Right cardiac atrium (tissue), 5 donors: ENCODE measurements around the gene CDHR4. TPM values are rescaled to one million over a fixed set of nuclear protein-coding genes. Genes with fewer than 3 reads are reported as not detected.
A peak's percentile ranks its signal among the peaks of the same experiment; 100 is the strongest.
"Not testable (repeated sequence)": the region's sequence is repeated elsewhere in the genome, so short reads cannot be mapped to it uniquely, and the experiment has no call there.

Experiments used
- ATAC-seq, 2 donors: fragments of 200-7000 bp; cut with Tn5 transposase; one replicate each; pipeline versions ENCODE4 v1.8.0 to v1.9.1; 2020; ENCODE audit warnings: moderate library complexity in 2 of 2, mild to moderate bottlenecking in 1 of 2
- DNase-seq, 3 donors: peaks; one replicate each; pipeline ENCODE4 v3.0.0-alpha.2; 2020
- H3K27ac ChIP-seq: one replicate; pipeline ENCODE4 v1.5.1; 2013; ENCODE audit warnings: mild to moderate bottlenecking, low read length, control low read depth, moderate library complexity
- H3K27me3 ChIP-seq: one replicate; pipeline ENCODE4 v1.6.1; 2013; ENCODE audit not compliant: control insufficient read depth, insufficient read depth
- H3K4me1 ChIP-seq: one replicate; pipeline ENCODE4 v1.6.1; 2013; ENCODE audit warnings: low read length; ENCODE audit not compliant: control insufficient read depth, insufficient read depth
- H3K4me3 ChIP-seq: one replicate; pipeline ENCODE4 v1.5.1; 2013; ENCODE audit warnings: low read length, control low read depth
- H3K9me3 ChIP-seq: one replicate; pipeline ENCODE4 v1.6.1; 2013; ENCODE audit warnings: low read length; ENCODE audit not compliant: control insufficient read depth
- WGBS: extraction: QIAGEN DNeasy Blood & Tissue Kit; methylation state at CpG from one replicate; pipeline ENCODE4 v1.1.7; 2013; 5-methylcytosine and 5-hydroxymethylcytosine counted together
- intact Hi-C, 4 donors: fragments of 100-400 bp; cut with DNase I; formaldehyde crosslinking; loops; one replicate each; pipeline versions ENCODE4 v1.11.0 to v1.14.0; 2022 to 2023
- polyA plus RNA-seq: library from polyadenylated mRNA; stranded (reverse); fragments of 200-250 nt; gene quantifications from one replicate; pipeline ENCODE4 v1.2.3, GENCODE V29; 2013
- total RNA-seq, 4 donors: library from RNA; stranded (reverse); fragmentation: NEBNext Ultra II Directional; extraction: Animal tissue kit (Norgen Biotek cat#: 25700); gene quantifications; one replicate each; pipeline ENCODE4 v1.2.1, GENCODE V29; 2021
- donor health status: healthy with polysubstance abuse.
- donor health status: DM: no; HTN: yes; CAD: no.
- donor health status: DM: no; HTN: no; CAD: no.
- donor health status: DM: no; HTN: yes; CAD: no; lungs with severe emphysema.
- donor health status: DM: yes; HTN: yes; CAD: no.

CDHR4 gene
- total and polyA plus RNA-seq, 5 donors = 0.07 to 0.29 TPM; not detected in 3

DNA sequence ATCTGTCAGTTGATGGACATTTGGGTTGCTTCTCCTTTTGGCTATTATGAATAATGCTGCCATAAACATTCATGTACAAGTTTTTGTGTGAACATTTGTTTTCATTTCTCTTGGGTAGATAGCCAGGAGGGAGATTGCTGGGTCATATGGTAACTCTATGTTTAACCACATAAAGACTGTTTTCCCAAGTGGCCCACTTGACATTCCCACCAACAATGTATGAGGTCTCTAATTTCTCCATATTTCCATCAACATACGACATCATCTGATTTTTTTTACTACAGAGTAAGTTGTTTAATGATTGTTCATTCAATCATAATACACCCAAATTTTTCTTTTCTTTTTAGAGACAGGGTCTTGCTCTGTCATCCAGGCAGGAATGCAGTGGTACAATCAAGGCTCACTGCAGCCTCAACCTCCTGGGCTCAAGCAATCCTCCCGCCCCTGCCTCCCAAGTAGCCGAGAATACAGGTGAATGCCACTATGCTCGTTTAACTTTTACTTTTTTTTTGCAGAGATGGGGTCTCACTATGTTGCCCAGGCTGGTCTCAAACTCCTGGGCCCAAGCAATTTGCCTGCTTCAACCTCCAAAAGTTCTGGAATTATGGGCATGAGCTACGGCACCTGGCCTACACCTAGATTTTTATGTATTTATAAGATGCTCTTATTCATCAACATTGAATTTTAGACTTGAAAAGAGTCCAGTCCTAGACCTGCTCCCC, 20.2 kb downstream of the CDHR4 start:
- H3K4me1 ChIP-seq = peaks cover 4% of the 10 kb centered on the region
- intact Hi-C loops = no loop called here

DNA sequence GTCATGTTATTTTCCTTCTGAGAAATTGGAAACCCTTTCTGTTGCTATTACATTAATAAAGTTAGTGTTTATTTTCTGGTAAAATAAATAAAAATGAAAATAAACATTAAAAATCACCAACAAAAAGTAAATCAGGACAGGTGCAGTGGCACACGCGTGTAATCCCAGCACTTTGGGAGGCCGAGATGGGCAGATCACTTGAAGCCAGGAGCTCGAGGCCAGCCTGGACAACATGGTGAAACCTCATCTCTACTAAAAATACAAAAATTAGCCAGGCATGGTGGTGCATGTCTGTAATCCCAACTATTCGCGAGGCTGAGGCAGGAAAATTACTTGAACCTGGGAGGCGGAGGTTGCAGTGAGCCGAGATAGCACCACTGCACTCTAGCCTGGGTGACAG, 23.6 kb downstream of the CDHR4 start:
- DNase-seq, H3K4me1 ChIP-seq, ATAC-seq, H3K9me3 ChIP-seq, H3K27ac ChIP-seq, H3K4me3 ChIP-seq, H3K27me3 ChIP-seq, intact Hi-C loops: not testable (repeated sequence)
- 89% methylated on average over 8 of the region's 8 CpGs for WGBS

More for the DNA sequence above, 20.2 kb downstream of the CDHR4 start:
- Histone ChIP-seq H3K9me3 (no peaks in the 10 kb centered on the region), H3K27me3 (no peaks in the 10 kb centered on the region), H3K4me3 (no peak overlapping the region), H3K27ac (no peak overlapping the region)
- ATAC-seq = no peak
- DNase-seq = no peak
- 92% methylated on average over 5 of the region's 5 CpGs for WGBS

DNA sequence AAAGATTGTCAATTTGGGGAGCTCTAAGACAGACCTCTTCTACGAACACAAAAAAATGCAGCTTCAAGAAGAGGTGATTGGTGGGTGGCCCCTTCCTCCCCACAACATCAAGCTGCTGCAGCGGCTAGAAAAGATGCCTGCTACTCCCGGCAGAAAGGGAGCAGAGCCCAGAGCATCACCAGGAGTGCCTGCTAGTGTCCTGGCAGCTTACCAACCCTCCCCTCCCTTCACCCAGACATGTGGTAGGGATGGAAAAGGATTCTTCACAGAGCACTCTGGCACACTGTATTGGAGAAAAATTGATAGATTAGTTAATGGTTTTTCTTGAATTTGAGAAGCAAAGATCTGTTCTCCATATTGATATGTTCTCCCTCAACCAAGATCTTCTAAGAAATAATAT, 24.1 kb downstream of the CDHR4 start:
- peaks cover 2% of the 10 kb centered on the region for H3K4me1 ChIP-seq
- DNase-seq (no peak), ATAC-seq (no peak)
- whole genome bisulfite sequencing = 53% methylated on average over 3 of the region's 3 CpGs
- H3K27ac ChIP-seq = no peak overlapping the region
- intact Hi-C loops = no loop called here
- no peaks in the 10 kb centered on the region for H3K27me3 ChIP-seq
- H3K4me3 ChIP-seq = no peak overlapping the region
- H3K9me3 ChIP-seq = no peaks in the 10 kb centered on the region

DNA sequence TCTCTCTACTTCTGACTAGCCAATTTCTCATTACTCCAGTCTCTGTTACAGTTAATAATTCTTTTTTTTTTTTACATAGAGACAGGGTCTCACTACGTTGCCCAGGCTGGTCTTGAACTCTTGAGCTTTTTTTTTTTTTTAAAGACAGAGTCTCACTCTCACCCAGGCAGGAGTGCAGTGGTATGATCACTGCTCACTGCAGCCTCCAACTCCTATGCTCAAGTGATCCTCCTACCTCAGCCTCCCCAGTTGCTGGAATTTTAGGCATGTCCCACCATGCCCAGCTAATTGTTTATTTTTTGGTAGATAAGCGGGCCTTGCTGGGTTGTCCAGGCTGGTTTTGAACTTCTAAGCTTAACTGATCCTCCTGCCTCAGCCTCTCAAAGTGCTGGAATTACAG, 27.0 kb downstream of the CDHR4 start:
- no peak overlapping the region for H3K4me3 ChIP-seq
- ATAC-seq = no peak
- intact Hi-C loops = no loop called here
- 96% methylated on average over 2 of the region's 2 CpGs for WGBS
- H3K4me1 ChIP-seq = no peaks in the 10 kb centered on the region
- DNase-seq = no peak
- H3K27ac ChIP-seq = no peak overlapping the region
- no peaks in the 10 kb centered on the region for H3K27me3 ChIP-seq
- H3K9me3 ChIP-seq = no peaks in the 10 kb centered on the region

DNA sequence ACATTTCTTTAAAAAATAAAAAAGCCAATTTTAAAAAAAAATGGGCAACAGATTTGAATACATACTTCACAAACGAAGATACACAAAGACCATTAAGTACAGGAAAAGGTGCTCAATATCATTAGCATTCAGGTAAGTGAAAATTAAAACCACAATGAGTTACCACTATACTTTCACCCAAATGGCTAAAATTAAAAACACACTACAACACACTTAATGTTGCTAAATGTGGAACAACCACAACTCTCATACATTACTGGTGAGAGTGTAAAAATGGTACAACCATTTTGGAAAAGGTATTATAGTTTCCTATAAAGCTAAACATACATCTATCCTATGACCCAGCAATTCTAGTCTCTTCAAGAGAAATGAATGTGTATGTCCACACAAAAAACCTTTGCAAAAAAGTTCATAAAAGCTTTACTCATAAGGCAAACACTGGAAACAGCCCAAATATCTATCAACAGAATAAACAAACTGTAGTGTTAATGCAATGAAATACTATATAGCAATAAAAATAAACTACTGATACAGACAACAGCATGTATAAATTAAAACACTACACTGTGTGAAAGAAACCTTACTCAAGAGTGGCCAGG, 28.2 kb downstream of the CDHR4 start:
- Histone ChIP-seq H3K27ac (no peak overlapping the region), H3K27me3 (no peaks in the 10 kb centered on the region), H3K9me3 (no peaks in the 10 kb centered on the region), H3K4me3 (no peak overlapping the region), H3K4me1 (no peaks in the 10 kb centered on the region)
- DNase-seq (no peak), ATAC-seq (no peak)
- intact Hi-C loops = no loop called here
- 75% methylated on average over 1 of the region's 1 CpG for WGBS

GRCh38 chr3:49769926-49770325, 29.7 kb downstream of the CDHR4 start:
- H3K27me3 ChIP-seq = no peaks in the 10 kb centered on the region
- no peak overlapping the region for H3K4me3 ChIP-seq
- DNase-seq (no peak), ATAC-seq (peak in 1 of 2 donors; percentile 41)
- H3K27ac ChIP-seq = no peak overlapping the region
- no peaks in the 10 kb centered on the region for H3K9me3 ChIP-seq
- H3K4me1 ChIP-seq = no peaks in the 10 kb centered on the region
- intact Hi-C loops = no loop called here

GRCh38 chr3:49769286-49769915, 30.3 kb downstream of the CDHR4 start:
- Histone ChIP-seq H3K27me3 (no peaks in the 10 kb centered on the region), H3K4me1 (no peaks in the 10 kb centered on the region), H3K27ac (no peak overlapping the region), H3K4me3 (no peak overlapping the region), H3K9me3 (no peaks in the 10 kb centered on the region)
- no peak for ATAC-seq
- WGBS = 85% methylated on average over 3 of the region's 3 CpGs
- intact Hi-C loops = no loop called here
- DNase-seq = no peak

GRCh38 chr3:49763981-49764380, 35.7 kb downstream of the CDHR4 start:
- no peak overlapping the region for H3K27ac ChIP-seq
- DNase-seq (no peak), ATAC-seq (no peak)
- 98% methylated on average over 4 of the region's 4 CpGs for WGBS
- H3K9me3 ChIP-seq = no peaks in the 10 kb centered on the region
- intact Hi-C loops = no loop called here
- no peaks in the 10 kb centered on the region for H3K27me3 ChIP-seq
- no peak overlapping the region for H3K4me3 ChIP-seq
- no peaks in the 10 kb centered on the region for H3K4me1 ChIP-seq

- ATAC-seq (no peak), DNase-seq (no peak)
- Histone ChIP-seq H3K27ac (no peak overlapping the region), H3K4me1 (no peaks in the 10 kb centered on the region), H3K27me3 (no peaks in the 10 kb centered on the region), H3K4me3 (no peak overlapping the region), H3K9me3 (no peaks in the 10 kb centered on the region)
- intact Hi-C loops = no loop called here
- 91% methylated on average over 3 of the region's 3 CpGs for WGBS
Measured at GRCh38 chr3:49761661-49762060, 38.0 kb downstream of the CDHR4 start.

DNA sequence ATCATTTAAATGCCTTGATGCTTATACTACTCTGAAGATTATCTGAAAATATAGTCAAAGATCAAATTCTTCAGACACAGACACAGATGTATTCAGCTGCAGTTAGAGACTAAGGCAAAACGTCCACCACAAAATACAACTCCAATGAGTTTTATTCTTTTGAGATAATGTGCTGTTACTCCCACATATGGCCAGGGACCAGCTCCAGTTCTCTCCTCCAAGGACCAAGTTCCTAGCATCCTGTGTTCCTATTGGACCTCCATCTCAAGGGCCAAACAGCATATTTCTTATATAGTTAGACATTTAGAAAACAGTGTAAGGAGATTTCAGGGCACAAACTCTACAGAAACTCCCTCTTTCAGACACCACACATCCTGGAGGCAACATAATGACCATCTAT, 40.4 kb downstream of the CDHR4 start:
- H3K4me1 ChIP-seq = no peaks in the 10 kb centered on the region
- H3K9me3 ChIP-seq = no peaks in the 10 kb centered on the region
- H3K27me3 ChIP-seq = no peaks in the 10 kb centered on the region
- intact Hi-C loops = no loop called here
- no peak overlapping the region for H3K27ac ChIP-seq
- H3K4me3 ChIP-seq = no peak overlapping the region
- 22% methylated on average over 1 of the region's 1 CpG for WGBS
- ATAC-seq (no peak), DNase-seq (no peak)

GRCh38 chr3:49757197-49757596, 42.5 kb downstream of the CDHR4 start:
- WGBS = 64% methylated on average over 2 of the region's 2 CpGs
- no peaks in the 10 kb centered on the region for H3K4me1 ChIP-seq
- ATAC-seq (no peak), DNase-seq (no peak)
- H3K27me3 ChIP-seq = no peaks in the 10 kb centered on the region
- intact Hi-C loops = no loop called here
- no peaks in the 10 kb centered on the region for H3K9me3 ChIP-seq
- H3K27ac ChIP-seq = no peak overlapping the region
- no peak overlapping the region for H3K4me3 ChIP-seq
